Measurements from ENCODE around the gene SSBP4.

- TF ChIP-seq POLR2AphosphoS5 (IDR thresholded peaks at IDR 0.05; ENCODE audit: borderline replicate concordance, low read depth, low read length) (no peak), EZH2 (IDR thresholded peaks at IDR 0.05) (no peak)
These were observed 5.8 kb downstream of the SSBP4 start for GRCh38 chr19:18424890-18425514.

All from SK-N-MC (cell line).